H1 (cell line): ENCODE results near the gene EPX.

ENCODE experiments used
- POLR2A ChIP-seq, 2 experiments: IDR thresholded peaks; 1 replicate in 1 of 2; 2 replicates in 1 of 2; pipeline ENCODE4 v1.6.1; 2011; ENCODE audit warnings: low read depth in 2 of 2, low read length in 2 of 2, mild to moderate bottlenecking in 2 of 2; ENCODE audit errors: control extremely low read depth in 1 of 2
- TF ChIP-seq, protein P1 (sequence below), 3 experiments: IDR thresholded peaks; 1 replicate in 2 of 3; 2 replicates in 1 of 3; pipeline versions ENCODE4 v1.5.1 to v1.6.1; 2011; ENCODE audit warnings: low read length in 3 of 3, mild to moderate bottlenecking in 3 of 3, inconsistent platforms in 2 of 3, low read depth in 1 of 3, moderate library complexity in 1 of 3; ENCODE audit not compliant: insufficient read depth in 1 of 3; ENCODE audit errors: control extremely low read depth in 1 of 3

DNA sequence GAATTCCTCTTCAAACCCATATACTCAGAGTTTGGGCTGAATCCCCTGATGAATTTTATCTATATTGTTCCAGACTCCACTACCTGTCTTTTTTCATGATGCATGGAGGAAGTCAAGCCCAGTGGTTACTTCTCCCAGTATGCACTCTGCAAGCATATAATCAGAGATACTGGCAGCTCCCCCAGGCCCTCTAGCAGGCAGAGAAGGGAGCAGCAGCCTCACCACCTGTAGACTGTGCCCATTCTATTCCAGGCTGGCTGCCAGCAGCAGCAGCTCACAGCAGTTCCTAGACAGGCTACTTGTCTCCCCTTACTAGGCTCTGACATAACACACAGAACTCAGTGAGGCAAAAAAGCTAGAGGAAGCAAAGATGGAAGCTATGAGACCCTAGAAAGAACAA lies 23.2 kb downstream of the EPX start:
- TF ChIP-seq, protein P1, sequence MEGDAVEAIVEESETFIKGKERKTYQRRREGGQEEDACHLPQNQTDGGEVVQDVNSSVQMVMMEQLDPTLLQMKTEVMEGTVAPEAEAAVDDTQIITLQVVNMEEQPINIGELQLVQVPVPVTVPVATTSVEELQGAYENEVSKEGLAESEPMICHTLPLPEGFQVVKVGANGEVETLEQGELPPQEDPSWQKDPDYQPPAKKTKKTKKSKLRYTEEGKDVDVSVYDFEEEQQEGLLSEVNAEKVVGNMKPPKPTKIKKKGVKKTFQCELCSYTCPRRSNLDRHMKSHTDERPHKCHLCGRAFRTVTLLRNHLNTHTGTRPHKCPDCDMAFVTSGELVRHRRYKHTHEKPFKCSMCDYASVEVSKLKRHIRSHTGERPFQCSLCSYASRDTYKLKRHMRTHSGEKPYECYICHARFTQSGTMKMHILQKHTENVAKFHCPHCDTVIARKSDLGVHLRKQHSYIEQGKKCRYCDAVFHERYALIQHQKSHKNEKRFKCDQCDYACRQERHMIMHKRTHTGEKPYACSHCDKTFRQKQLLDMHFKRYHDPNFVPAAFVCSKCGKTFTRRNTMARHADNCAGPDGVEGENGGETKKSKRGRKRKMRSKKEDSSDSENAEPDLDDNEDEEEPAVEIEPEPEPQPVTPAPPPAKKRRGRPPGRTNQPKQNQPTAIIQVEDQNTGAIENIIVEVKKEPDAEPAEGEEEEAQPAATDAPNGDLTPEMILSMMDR (IDR thresholded peaks at IDR 0.05; ENCODE audit: control extremely low read depth in 1 of 3, insufficient read depth in 1 of 3, low read depth in 1 of 3, low read length in 3 of 3): peak; percentile 6 to 28 (median 11); a peak in 3 of 4 replicates
- TF ChIP-seq POLR2A (IDR thresholded peaks at IDR 0.05; ENCODE audit: control extremely low read depth in 1 of 2, low read depth in 2 of 2, low read length in 2 of 2): no peak
